Kidney glomerular epithelial cell (primary cell): ENCODE results near the gene KARS1.
"Not testable (repeated sequence)": the region's sequence is repeated elsewhere in the genome, so short reads cannot be mapped to it uniquely, and the experiment has no call there.

Experiments used
- DNase-seq: peaks from one replicate; lab custom pipeline; 2025; lab: John Stamatoyannopoulos, UW

The KARS1 gene

GRCh38 chr16:75624921-75625334 is 22.5 kb downstream of the KARS1 start:
- no peak for DNase-seq

- peak; percentile 91 for DNase-seq
These were observed 24.5 kb downstream of the KARS1 start, which contains the start of gene ADAT1 for GRCh38 chr16:75622761-75623605. Gene ADAT1 (minus strand): TSS chr16:75623281. CDS start chr16:75620799, 2,482 bp downstream.

- peak; percentile 47 for DNase-seq
These were observed 26.3 kb downstream of the KARS1 start for GRCh38 chr16:75621170-75621477.

- DNase-seq, result no peak
These were observed 26.9 kb downstream of the KARS1 start for GRCh38 chr16:75620326-75621169.

GRCh38 chr16:75618780-75619179 is 28.7 kb downstream of the KARS1 start:
- no peak for DNase-seq

GRCh38 chr16:75617121-75617520 is 30.3 kb downstream of the KARS1 start:
- no peak for DNase-seq

- DNase-seq, result no peak
These were observed 30.9 kb downstream of the KARS1 start for GRCh38 chr16:75616521-75617010.

GRCh38 chr16:75615619-75616018 is 31.8 kb downstream of the KARS1 start:
- DNase-seq, result no peak

GRCh38 chr16:75614066-75614897 is 33.2 kb downstream of the KARS1 start:
- no peak for DNase-seq

- DNase-seq, result no peak
These were observed 41.0 kb downstream of the KARS1 start for GRCh38 chr16:75606507-75606906.

- no peak for DNase-seq
These were observed 44.2 kb downstream of the KARS1 start for GRCh38 chr16:75603241-75603640.

GRCh38 chr16:75599452-75600277 is 47.8 kb downstream of the KARS1 start:
- DNase-seq, result no peak

GRCh38 chr16:75593825-75594820 is 53.3 kb downstream of the KARS1 start:
- DNase-seq, result no peak

- DNase-seq, result no peak
These were observed 54.2 kb downstream of the KARS1 start for GRCh38 chr16:75593308-75593707.

GRCh38 chr16:75591927-75592326 is 55.5 kb downstream of the KARS1 start:
- not testable (repeated sequence) for DNase-seq

- no peak for DNase-seq
These were observed 56.3 kb downstream of the KARS1 start for GRCh38 chr16:75590920-75591843.

GRCh38 chr16:75589306-75589705 is 58.2 kb downstream of the KARS1 start:
- no peak for DNase-seq

- no peak for DNase-seq
These were observed 58.7 kb downstream of the KARS1 start for GRCh38 chr16:75588716-75589115.

- no peak for DNase-seq
These were observed 63.4 kb downstream of the KARS1 start for GRCh38 chr16:75584108-75584507.
